ENCODE measurements around the gene DVL3.

DNA sequence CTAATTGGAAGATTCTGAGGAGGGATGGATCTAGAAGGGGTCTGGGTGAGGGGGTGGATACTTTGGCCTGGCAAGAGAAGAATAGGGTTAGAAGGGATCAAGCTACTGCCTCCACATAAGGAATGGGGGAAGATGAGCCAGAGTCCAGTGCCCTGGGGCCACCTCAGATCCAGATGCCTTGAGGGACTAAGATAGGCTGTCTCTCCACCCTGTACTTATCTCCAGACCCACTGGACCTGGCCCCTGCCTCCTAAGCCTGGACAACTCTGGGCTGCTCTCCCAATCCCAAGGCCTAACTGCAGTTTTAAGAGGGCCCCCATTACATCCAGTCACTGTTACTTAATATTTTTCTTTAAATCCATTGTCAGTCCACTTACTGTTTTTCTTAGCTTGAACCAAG lies 2.0 kb downstream of the DVL3 start:
- TF ChIP-seq, protein P1, sequence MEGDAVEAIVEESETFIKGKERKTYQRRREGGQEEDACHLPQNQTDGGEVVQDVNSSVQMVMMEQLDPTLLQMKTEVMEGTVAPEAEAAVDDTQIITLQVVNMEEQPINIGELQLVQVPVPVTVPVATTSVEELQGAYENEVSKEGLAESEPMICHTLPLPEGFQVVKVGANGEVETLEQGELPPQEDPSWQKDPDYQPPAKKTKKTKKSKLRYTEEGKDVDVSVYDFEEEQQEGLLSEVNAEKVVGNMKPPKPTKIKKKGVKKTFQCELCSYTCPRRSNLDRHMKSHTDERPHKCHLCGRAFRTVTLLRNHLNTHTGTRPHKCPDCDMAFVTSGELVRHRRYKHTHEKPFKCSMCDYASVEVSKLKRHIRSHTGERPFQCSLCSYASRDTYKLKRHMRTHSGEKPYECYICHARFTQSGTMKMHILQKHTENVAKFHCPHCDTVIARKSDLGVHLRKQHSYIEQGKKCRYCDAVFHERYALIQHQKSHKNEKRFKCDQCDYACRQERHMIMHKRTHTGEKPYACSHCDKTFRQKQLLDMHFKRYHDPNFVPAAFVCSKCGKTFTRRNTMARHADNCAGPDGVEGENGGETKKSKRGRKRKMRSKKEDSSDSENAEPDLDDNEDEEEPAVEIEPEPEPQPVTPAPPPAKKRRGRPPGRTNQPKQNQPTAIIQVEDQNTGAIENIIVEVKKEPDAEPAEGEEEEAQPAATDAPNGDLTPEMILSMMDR (IDR thresholded peaks at IDR 0.05; ENCODE audit: low read depth, low read length, missing input control), result no peak
- no peak for TF ChIP-seq REST (IDR thresholded peaks at IDR 0.05)
